MM.1S (cell line): Measurements from ENCODE around the gene CNTN6.

Experiments
- DNase-seq: peaks from one replicate; pipeline ENCODE4 v3.0.0-alpha.2; 2015
- H2AFZ ChIP-seq: fragments of 300-600 bp; sonication (generic); 2 replicates; pipeline ENCODE4 v1.6.0; 2016; ENCODE audit warnings: antibody characterized with exemption, low read length
- H3F3A ChIP-seq: fragments of 300-600 bp; sonication (generic); 2 replicates; pipeline ENCODE4 v1.6.1; 2016; ENCODE audit warnings: mild to moderate bottlenecking, antibody characterized with exemption, low read length, moderate library complexity, mixed read lengths; ENCODE audit not compliant: insufficient read depth
- H3K27ac ChIP-seq: fragments of 300-600 bp; sonication (generic); 2 replicates; pipeline ENCODE4 v1.5.1; 2016; ENCODE audit warnings: mild to moderate bottlenecking, low read length
- H3K27me3 ChIP-seq: fragments of 300-600 bp; sonication (generic); replicated peaks from 2 replicates; pipeline ENCODE4 v1.6.0; 2016; ENCODE audit warnings: low read length; ENCODE audit not compliant: insufficient read depth
- H3K36me3 ChIP-seq: fragments of 300-600 bp; sonication (generic); replicated peaks from 2 replicates; pipeline ENCODE4 v1.6.1; 2016; ENCODE audit warnings: mild to moderate bottlenecking, low read length, mixed read lengths; ENCODE audit not compliant: insufficient read depth
- H3K4me1 ChIP-seq: fragments of 300-600 bp; sonication (generic); 2 replicates; pipeline ENCODE4 v1.6.1; 2016; ENCODE audit warnings: low read length, mixed read lengths
- H3K4me2 ChIP-seq: fragments of 300-600 bp; sonication (generic); 2 replicates; pipeline ENCODE4 v1.6.0; 2016; ENCODE audit warnings: low read depth, low read length
- H3K4me3 ChIP-seq: fragments of 300-600 bp; sonication (generic); 2 replicates; pipeline ENCODE4 v1.5.1; 2016; ENCODE audit warnings: low read length, mixed read lengths
- H3K79me2 ChIP-seq: fragments of 300-600 bp; sonication (generic); 2 replicates; pipeline ENCODE4 v1.6.1; 2016; ENCODE audit warnings: mixed run types, low read length, mixed read lengths
- H3K9ac ChIP-seq: fragments of 300-600 bp; sonication (generic); 2 replicates; pipeline ENCODE4 v1.6.1; 2016; ENCODE audit warnings: low read length, mixed read lengths
- H3K9me2 ChIP-seq: fragments of 300-600 bp; sonication (generic); replicated peaks from 2 replicates; pipeline ENCODE4 v1.6.1; 2016; ENCODE audit warnings: mild to moderate bottlenecking, low read length, mixed read lengths; ENCODE audit not compliant: insufficient read depth
- H3K9me3 ChIP-seq: fragments of 300-600 bp; sonication (generic); replicated peaks from 2 replicates; pipeline ENCODE4 v1.6.1; 2016; ENCODE audit warnings: mild to moderate bottlenecking, low read length, mixed read lengths; ENCODE audit not compliant: insufficient read depth
- H4K20me1 ChIP-seq: fragments of 300-600 bp; sonication (generic); 2 replicates; pipeline ENCODE4 v1.6.1; 2016; ENCODE audit warnings: mild to moderate bottlenecking, low read length, moderate library complexity, mixed read lengths; ENCODE audit not compliant: insufficient read depth
- CTCF ChIP-seq: fragments of 300-600 bp; sonication (generic); IDR thresholded peaks from 2 replicates; pipeline ENCODE4 v1.5.1; 2016; ENCODE audit warnings: antibody characterized with exemption, low read length, mixed read lengths
- EZH2 ChIP-seq: fragments of 300-600 bp; sonication (generic); optimal IDR thresholded peaks from 2 replicates; pipeline ENCODE3; 2017; ENCODE audit warnings: low read depth, mild to moderate bottlenecking, antibody characterized with exemption, low read length, mixed read lengths
- EZH2phosphoT487 ChIP-seq: fragments of 300-600 bp; sonication (generic); IDR thresholded peaks from 2 replicates; pipeline ENCODE4 v1.6.1; 2018; ENCODE audit warnings: antibody characterized with exemption, low read length

CNTN6 gene

GRCh38 chr3:1374471-1374870, 281.6 kb downstream of the CNTN6 start:
- TF ChIP-seq EZH2phosphoT487 (no peak), CTCF (no peak), EZH2 (no peak)
- Histone ChIP-seq H3K9ac (no peak overlapping the region), H4K20me1 (no peaks in the 10 kb centered on the region), H3F3A (no peaks in the 10 kb centered on the region), H3K9me3 (no peaks in the 10 kb centered on the region), H3K9me2 (no peaks in the 10 kb centered on the region), H3K79me2 (no peaks in the 10 kb centered on the region), H2AFZ (no peak overlapping the region), H3K4me1 (no peaks in the 10 kb centered on the region), H3K36me3 (no peaks in the 10 kb centered on the region), H3K4me2 (no peak overlapping the region), H3K4me3 (no peak overlapping the region), H3K27me3 (no peaks in the 10 kb centered on the region), H3K27ac (no peak overlapping the region)
- DNase-seq, result no peak

- H3K9me2 ChIP-seq, result no peaks in the 10 kb centered on the region
- DNase-seq, result no peak
- H3K4me2 ChIP-seq, result no peak overlapping the region
- no peaks in the 10 kb centered on the region for H3K4me1 ChIP-seq
- no peak overlapping the region for H2AFZ ChIP-seq
- H3K36me3 ChIP-seq, result no peaks in the 10 kb centered on the region
- no peaks in the 10 kb centered on the region for H3K9me3 ChIP-seq
- TF ChIP-seq CTCF, result no peak
- TF ChIP-seq EZH2, result no peak
- no peak for TF ChIP-seq EZH2phosphoT487
- H3K27ac ChIP-seq, result no peak overlapping the region
- no peaks in the 10 kb centered on the region for H3K79me2 ChIP-seq
- no peak overlapping the region for H3K4me3 ChIP-seq
- no peaks in the 10 kb centered on the region for H3K27me3 ChIP-seq
- no peaks in the 10 kb centered on the region for H3F3A ChIP-seq
- no peaks in the 10 kb centered on the region for H4K20me1 ChIP-seq
- no peak overlapping the region for H3K9ac ChIP-seq
Measured at GRCh38 chr3:1375145-1375544, 282.3 kb downstream of the CNTN6 start.

GRCh38 chr3:1380926-1381646, 288.3 kb downstream of the CNTN6 start:
- H3K4me1 ChIP-seq, result no peaks in the 10 kb centered on the region
- H3K9me3 ChIP-seq, result no peaks in the 10 kb centered on the region
- TF ChIP-seq EZH2phosphoT487 (no peak), CTCF (no peak), EZH2 (no peak)
- H3K27ac ChIP-seq, result no peak overlapping the region
- H3K9me2 ChIP-seq, result no peaks in the 10 kb centered on the region
- H3K4me2 ChIP-seq, result 0 out of 2 replicates have a peak overlapping the region, but pooled peaks have one; percentile 2
- no peaks in the 10 kb centered on the region for H4K20me1 ChIP-seq
- H2AFZ ChIP-seq, result no peak overlapping the region
- DNase-seq, result no peak
- H3K36me3 ChIP-seq, result no peaks in the 10 kb centered on the region
- no peaks in the 10 kb centered on the region for H3K79me2 ChIP-seq
- H3K27me3 ChIP-seq, result no peaks in the 10 kb centered on the region
- H3K9ac ChIP-seq, result no peak overlapping the region
- H3F3A ChIP-seq, result no peaks in the 10 kb centered on the region
- H3K4me3 ChIP-seq, result no peak overlapping the region
